Measurements from ENCODE around the gene ECHS1. TPM values are rescaled to one million over a fixed set of nuclear protein-coding genes. Genes with fewer than 3 reads are reported as not detected.
A peak's percentile ranks its signal among the peaks of the same experiment; 100 is the strongest.

ECHS1 gene
- total and polyA plus RNA-seq, 2 of the 8 experiments (the other 6 are each of a cell fraction or from before 2014, with no cell fraction given), result 41.7 to 101 TPM

GRCh38 chr10:133357285-133358161, 15.6 kb downstream of the ECHS1 start, which contains the start of gene FUOM (continued):
- TF ChIP-seq CHD7 (IDR thresholded peaks at IDR 0.05; ENCODE audit: insufficient replicate concordance, low read length), result no peak
- no peak for TF ChIP-seq RXRA (IDR thresholded peaks at IDR 0.05; ENCODE audit: insufficient read depth, low read depth, low read length)
- TF ChIP-seq FOSL1 (IDR thresholded peaks at IDR 0.05; ENCODE audit: insufficient read depth, low read depth, low read length), result no peak
- TF ChIP-seq CTBP2 (IDR thresholded peaks at IDR 0.05; ENCODE audit: borderline replicate concordance, insufficient read depth, insufficient read length, low read length), result no peak
- no peak for TF ChIP-seq SIRT6 (IDR thresholded peaks at IDR 0.05; ENCODE audit: low read length)
- TF ChIP-seq KDM4A (IDR thresholded peaks at IDR 0.05; ENCODE audit: low read depth, low read length, severe bottlenecking), result peak; percentile 77
